Myocyte (in vitro differentiated cells): ENCODE data around the gene GOSR2. TPM values are rescaled to one million over a fixed set of nuclear protein-coding genes. Genes with fewer than 3 reads are reported as not detected.
"Not testable (repeated sequence)": the region's sequence is repeated elsewhere in the genome, so short reads cannot be mapped to it uniquely, and the experiment has no call there.

Experiments
- DNase-seq: peaks from one replicate; pipeline ENCODE4 v3.0.0-alpha.2; 2012; ENCODE audit warnings: low read depth
- total RNA-seq: library from RNA; depleted of rRNA; stranded (reverse); fragments of >200 nt; gene quantifications from 2 replicates; pipeline ENCODE4 v1.2.3, GENCODE V29; 2014

Gene GOSR2
- total RNA-seq, 1 donor from 2014 or later: 45.2 TPM

DNA sequence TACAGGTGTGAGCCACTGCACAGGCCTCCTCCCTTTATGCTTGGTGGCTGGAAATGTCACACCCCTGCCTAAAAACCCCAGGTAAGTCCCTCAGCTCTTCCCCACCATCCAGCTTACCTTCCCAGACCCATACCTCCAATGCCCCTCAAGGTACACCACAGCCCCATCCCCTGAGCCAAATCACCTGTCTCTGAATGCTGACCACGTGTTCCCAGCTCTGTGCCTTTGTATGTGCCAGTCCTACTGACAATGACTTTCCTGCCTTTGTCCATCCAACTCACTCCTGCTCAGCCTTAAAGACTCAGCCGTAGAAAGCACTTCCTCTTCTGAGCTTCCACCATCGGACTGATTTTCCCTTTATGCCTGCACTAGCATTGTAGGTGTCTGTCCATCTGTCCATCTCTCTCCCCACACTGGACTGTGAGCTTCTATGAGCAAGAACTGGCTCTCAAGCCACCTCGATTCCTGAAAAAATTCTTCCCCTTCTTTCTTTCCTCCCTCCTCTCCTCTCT, 30.7 kb upstream of the GOSR2 start:
- DNase-seq: no peak

DNA sequence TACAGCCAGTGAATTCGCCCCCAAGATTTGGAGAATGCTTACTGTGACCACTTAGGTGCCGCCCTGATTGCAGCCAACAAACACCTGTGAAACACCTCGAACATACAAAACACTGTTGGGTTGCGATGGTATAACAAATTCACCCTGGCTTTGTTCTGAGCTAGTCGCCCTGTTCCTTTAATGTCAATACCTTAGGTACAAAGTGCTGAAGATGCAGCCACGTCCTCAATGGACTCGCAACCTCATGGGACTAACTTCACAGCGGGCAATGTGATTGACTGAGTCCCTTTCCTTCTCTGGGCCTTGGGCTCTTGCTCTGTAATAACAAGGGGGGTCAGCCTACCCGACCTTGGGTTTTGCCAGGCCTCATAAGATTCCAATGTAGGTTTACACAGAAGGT, 28.9 kb upstream of the GOSR2 start:
- no peak for DNase-seq

- DNase-seq: no peak
These were observed 28.3 kb upstream of the GOSR2 start for GRCh38 chr17:46894476-46895151.

GRCh38 chr17:46895171-46895570, 27.8 kb upstream of the GOSR2 start:
- DNase-seq: no peak

DNA sequence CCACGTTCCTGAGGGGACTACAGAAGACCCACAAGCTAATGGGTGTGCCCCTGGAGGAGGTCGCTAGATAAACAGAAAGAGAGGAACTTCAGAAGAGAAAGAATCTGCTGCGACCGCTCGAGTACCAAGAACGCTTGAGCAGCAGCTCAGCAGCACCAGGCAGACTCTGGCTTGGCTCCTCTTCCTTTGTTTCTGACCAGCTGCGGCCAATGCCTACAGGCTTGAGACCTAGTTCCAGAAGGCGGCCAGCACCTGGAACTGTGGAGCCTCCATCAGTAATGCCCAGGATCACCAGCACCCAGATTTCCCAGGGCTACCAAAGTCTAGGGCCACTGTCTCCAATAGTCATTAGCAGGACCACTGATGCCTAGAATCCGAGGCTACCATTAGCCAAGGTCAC, 26.0 kb upstream of the GOSR2 start:
- DNase-seq: no peak

- DNase-seq: no peak
These were observed 24.6 kb upstream of the GOSR2 start for GRCh38 chr17:46898364-46898763.

DNA sequence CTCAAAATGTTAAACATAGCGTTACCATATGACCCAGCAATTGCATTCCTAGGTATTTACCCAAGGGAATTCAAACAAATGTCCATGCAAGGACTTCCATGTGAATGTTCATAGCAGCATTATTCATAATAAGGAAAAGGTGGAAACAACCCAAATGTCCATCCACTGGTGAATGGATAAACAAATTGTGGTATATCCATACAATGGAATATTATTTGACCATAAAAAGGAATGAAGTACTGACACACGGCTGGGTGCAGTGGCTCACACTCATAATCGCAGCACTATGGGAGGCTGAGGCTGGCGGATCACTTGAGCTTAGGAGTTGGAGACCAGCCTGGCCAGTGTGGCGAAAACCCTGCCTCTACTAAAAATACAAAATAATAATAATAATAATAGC, 24.1 kb upstream of the GOSR2 start:
- DNase-seq: no peak

GRCh38 chr17:46901291-46901690, 21.7 kb upstream of the GOSR2 start:
- no peak for DNase-seq

DNA sequence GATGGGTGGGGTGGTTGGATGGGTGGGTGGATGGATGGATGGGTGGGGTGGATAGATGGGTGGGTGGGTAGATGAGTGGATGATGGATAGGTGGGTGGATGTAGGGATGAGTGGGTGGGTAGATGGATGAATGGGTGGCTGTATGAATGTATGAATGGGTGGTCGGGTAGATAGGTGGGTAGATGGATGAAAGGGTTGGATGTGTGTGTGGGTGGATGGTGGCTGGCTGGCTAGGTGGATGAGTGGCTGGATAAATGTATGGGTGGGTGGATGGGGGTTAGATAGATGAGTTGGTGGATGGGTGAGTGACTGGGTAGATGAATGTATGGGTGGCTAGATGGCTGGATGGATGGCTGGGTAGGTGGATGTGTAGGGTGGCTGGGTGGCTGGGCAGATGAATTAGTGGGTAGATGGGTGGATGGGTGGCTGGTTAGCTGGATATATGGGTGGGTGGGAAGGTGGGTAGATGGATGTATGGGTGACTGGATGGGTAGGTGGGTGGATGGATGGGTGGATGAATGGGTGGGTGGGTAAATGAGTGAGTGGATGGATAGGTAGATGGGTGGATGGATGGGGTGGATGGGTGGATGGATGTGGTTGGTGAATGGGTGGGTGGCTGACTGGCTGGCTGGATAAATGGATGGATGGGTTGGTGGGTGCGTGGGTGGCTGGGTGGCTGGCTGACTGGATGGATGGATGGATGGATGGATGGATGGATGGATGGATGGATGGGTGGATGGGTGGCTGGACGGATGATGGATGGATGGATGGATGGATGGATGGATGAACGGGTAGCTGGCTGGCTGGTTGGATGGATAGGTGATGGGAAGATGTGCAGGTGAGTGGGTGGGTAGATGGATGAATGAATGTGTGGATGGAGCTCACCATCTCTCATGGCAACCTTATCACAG, 18.9 kb upstream of the GOSR2 start:
- no peak for DNase-seq

DNA sequence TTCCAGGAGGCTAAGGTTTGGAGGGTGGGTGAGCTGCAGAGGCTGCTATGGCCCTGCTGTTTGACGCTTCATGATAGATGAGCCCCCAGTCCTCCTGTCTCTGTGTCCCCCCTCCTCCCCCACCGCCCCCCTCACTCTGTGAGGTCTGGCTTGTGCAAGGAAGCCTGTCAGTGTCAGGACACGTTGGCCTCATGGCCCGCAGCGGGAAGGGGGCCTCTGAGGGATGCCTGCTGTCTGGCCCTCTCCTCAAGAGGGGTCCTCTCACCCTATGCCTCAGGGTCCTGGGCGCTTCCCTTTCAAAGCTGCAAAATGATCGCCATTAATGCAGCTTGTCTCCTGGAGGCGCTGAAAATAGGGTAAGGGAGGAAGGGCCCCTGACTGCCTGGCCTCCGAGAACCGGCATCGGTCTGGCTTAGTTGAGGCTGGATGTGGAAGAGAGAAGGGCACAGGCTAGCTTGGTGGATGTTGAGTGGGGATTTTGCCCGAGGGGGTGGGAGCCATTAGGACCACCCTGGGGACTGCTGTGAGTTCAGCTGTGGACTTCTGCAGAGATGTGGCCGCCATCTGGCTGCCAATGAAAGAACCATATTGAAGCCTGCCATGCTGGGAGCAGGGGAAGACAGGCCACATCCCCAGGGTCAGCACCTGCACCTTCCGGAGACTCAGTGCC, 14.8 kb upstream of the GOSR2 start:
- DNase-seq: no peak

DNA sequence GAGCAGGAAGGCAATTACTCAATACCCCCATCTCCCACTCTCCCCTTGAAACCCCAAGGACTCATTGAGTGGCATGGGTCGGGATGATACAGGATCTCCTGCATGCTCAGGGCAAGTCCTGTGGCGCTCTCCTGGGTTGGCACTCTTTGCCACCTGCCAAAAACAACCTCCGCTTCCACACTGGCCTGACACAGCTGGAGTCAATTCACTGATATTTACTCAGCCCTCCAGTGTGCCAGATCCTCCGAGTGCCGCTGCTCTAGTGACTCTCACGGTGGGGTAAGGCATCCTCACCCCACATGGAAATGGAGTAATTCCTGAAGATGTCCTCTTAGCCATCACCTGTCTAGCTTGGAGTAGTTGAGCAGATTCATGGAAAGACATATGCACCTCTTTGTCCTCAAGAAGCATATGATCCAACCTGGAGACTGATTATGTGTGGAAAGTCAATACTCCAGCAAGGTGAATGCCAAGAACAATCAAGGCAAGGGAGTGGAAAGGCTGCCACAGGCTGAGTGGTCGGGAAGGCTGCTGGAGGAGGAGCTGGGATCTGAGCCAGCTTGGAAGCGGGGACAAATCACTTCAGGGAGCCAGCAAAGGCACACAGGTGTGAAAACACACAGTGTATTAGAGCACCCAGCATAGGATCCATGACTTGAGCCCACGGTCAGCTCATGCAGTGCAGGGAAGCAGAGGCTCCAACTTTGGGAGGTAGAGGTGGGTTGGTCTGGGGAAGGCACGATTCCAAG, 12.6 kb upstream of the GOSR2 start:
- DNase-seq: no peak

GRCh38 chr17:46911311-46911710, 11.6 kb upstream of the GOSR2 start:
- peak; percentile 40 for DNase-seq

DNA sequence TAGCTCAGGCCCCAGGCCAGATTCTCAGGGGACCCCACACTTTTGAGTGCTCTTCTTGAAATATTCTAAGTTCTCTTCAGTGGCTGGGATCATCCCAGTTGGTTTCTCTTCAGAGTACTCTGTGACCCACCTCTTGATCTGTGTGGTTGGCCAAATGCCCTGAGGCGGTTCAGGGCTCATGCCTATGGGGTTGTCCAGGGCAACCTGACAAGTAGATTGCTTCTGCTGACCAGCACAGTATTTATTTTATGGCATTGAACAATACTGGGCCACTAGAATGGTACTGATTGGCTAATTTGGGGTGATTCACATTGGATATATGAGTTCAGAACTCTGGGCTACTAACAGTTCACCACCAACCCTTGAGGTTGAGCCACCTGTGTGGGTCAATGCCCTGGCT, 7.4 kb upstream of the GOSR2 start:
- no peak for DNase-seq

DNA sequence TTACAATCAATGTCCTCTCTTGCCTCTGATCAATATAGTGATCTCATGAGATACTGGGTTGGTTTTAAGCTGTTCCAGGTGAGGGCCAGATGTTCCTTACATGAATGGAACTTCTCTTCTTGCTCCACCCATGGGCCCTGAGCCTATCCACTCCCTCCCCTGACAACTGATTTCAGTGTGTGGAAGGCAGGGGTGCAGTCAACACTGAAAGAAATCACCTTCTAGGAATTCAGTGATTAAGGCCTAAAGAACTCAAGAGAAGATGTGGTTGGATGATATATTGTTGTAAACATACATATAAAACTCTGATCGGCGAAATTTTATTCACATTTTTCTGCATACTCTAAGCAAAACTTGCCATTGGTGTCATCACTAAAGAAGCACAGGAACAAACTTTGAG, 6.7 kb upstream of the GOSR2 start:
- no peak for DNase-seq

DNA sequence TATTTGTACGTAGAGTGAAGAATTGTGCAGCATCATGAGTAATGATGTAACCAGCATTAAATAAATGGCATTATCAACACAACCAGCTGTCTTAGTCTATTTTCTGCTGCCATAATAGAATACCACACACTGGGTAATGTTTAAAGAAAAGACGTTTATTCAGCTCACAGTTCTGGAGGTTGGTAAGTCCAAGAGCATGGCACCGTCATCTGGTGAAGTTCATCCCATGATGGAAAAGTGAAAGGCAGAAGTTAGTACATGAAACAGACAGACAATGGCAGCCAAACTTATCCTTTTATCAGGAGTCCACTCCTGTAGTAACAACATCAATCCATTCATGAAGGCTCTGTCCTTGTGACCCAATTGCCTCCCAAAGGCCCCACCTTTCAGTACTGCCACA, 6.3 kb upstream of the GOSR2 start:
- DNase-seq: no peak

- DNase-seq: no peak
These were observed 5.9 kb upstream of the GOSR2 start for GRCh38 chr17:46917041-46917440.

- no peak for DNase-seq
These were observed 5.4 kb upstream of the GOSR2 start for GRCh38 chr17:46917516-46917915.

GRCh38 chr17:46921962-46922361, 998 bp upstream of the GOSR2 start:
- not testable (repeated sequence) for DNase-seq

DNA sequence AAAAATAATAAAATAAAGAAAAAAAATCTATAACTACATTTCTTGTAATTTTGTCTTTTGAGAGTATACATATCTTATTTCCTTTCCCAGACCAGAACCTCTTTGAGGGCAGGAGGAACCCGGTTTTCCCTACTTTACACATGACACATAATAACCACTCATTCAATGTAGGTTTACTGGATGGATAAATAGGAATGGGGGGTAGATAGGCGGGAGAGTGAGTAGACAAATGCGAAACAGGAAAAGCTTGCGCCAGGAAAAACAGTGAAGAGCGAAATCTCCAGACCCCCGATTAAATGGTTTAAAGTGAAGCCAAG, 515 bp upstream of the GOSR2 start:
- no peak for DNase-seq

GRCh38 chr17:46925185-46925868, 2.4 kb downstream of the GOSR2 start:
- DNase-seq: no peak
